Activated CD4-positive, alpha-beta T cell treated with anti-CD3 and anti-CD28 coated beads, Interleukin-2, amount 50 U/mL, for 1 hour (primary cell): Measurements from ENCODE around the gene DNAL1.

ENCODE experiments used
- DNase-seq: peaks from one replicate; pipeline ENCODE4 v3.0.0-alpha.2; 2020

DNAL1 gene

GRCh38 chr14:73726025-73726961, 81.5 kb downstream of the DNAL1 start:
- DNase-seq = no peak

GRCh38 chr14:73727166-73727565, 82.4 kb downstream of the DNAL1 start:
- DNase-seq = no peak

GRCh38 chr14:73728717-73729330, 84.0 kb downstream of the DNAL1 start:
- peak; percentile 92 for DNase-seq

GRCh38 chr14:73729556-73730265, 84.9 kb downstream of the DNAL1 start:
- no peak for DNase-seq

GRCh38 chr14:73731111-73731510, 86.3 kb downstream of the DNAL1 start:
- no peak for DNase-seq

- DNase-seq = no peak
Observed at GRCh38 chr14:73732006-73732405, 87.2 kb downstream of the DNAL1 start.

- DNase-seq = no peak
Observed at GRCh38 chr14:73736842-73737241, 92.1 kb downstream of the DNAL1 start.

GRCh38 chr14:73738518-73739173, 93.9 kb downstream of the DNAL1 start:
- DNase-seq = no peak

- no peak for DNase-seq
Observed at GRCh38 chr14:73739174-73739898, 94.5 kb downstream of the DNAL1 start.

- no peak for DNase-seq
Observed at GRCh38 chr14:73739899-73740617, 95.3 kb downstream of the DNAL1 start.

GRCh38 chr14:73740618-73741326, 96.0 kb downstream of the DNAL1 start:
- no peak for DNase-seq

GRCh38 chr14:73741386-73741875, 96.6 kb downstream of the DNAL1 start:
- DNase-seq = peak; percentile 64

GRCh38 chr14:73741876-73742519, 97.2 kb downstream of the DNAL1 start:
- DNase-seq = no peak

- DNase-seq = no peak
Observed at GRCh38 chr14:73742520-73743238, 97.9 kb downstream of the DNAL1 start.

GRCh38 chr14:73743431-73743931, 98.7 kb downstream of the DNAL1 start:
- DNase-seq = peak; percentile 61

GRCh38 chr14:73744175-73744867, 99.5 kb downstream of the DNAL1 start:
- no peak for DNase-seq

- peak; percentile 40 for DNase-seq
Observed at GRCh38 chr14:73744874-73745529, 100.2 kb downstream of the DNAL1 start.
